A673 (cell line): ENCODE data around the gene LMBR1.

Experiments
- EZH2 ChIP-seq: fragments of 200-600 bp; sonication (generic); IDR thresholded peaks from 2 replicates; pipeline ENCODE4 v1.6.1; 2017; ENCODE audit warnings: borderline replicate concordance, low read depth, mild to moderate bottlenecking, mixed read lengths, antibody characterized with exemption, low read length; ENCODE audit not compliant: poor library complexity, severe bottlenecking
- TF ChIP-seq, protein P1 (sequence below): fragments of 300-800, 200-600 bp; sonication (generic); conservative IDR thresholded peaks from 2 replicates; pipeline ENCODE4 v1.5.1; 2017; ENCODE audit warnings: low read depth, mild to moderate bottlenecking, antibody characterized with exemption, low read length, moderate library complexity, mixed read lengths

DNA sequence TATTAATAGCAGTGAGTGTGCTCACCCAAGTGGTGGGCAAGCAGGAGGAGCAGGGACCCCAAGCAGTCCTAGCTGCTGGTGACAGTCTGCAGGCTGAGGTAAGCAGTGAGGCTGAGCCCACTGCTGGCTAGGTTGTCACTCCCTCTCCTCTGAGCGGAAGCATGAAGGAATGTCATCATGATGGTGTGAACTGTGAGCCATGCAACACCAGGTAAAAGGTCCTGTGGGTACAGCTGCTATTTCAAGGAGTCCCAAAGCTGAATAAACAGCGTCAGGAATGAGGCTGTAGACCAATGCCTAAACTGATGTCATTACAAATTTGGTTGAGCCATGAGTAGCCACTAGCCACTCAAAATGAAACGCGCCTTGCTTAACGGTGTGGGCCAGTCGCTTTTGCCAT is 126.3 kb downstream of the LMBR1 start:
- TF ChIP-seq, protein P1, sequence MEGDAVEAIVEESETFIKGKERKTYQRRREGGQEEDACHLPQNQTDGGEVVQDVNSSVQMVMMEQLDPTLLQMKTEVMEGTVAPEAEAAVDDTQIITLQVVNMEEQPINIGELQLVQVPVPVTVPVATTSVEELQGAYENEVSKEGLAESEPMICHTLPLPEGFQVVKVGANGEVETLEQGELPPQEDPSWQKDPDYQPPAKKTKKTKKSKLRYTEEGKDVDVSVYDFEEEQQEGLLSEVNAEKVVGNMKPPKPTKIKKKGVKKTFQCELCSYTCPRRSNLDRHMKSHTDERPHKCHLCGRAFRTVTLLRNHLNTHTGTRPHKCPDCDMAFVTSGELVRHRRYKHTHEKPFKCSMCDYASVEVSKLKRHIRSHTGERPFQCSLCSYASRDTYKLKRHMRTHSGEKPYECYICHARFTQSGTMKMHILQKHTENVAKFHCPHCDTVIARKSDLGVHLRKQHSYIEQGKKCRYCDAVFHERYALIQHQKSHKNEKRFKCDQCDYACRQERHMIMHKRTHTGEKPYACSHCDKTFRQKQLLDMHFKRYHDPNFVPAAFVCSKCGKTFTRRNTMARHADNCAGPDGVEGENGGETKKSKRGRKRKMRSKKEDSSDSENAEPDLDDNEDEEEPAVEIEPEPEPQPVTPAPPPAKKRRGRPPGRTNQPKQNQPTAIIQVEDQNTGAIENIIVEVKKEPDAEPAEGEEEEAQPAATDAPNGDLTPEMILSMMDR, result no peak
- TF ChIP-seq EZH2, result no peak
